Measurements from ENCODE around the gene AGAP1.

DNA sequence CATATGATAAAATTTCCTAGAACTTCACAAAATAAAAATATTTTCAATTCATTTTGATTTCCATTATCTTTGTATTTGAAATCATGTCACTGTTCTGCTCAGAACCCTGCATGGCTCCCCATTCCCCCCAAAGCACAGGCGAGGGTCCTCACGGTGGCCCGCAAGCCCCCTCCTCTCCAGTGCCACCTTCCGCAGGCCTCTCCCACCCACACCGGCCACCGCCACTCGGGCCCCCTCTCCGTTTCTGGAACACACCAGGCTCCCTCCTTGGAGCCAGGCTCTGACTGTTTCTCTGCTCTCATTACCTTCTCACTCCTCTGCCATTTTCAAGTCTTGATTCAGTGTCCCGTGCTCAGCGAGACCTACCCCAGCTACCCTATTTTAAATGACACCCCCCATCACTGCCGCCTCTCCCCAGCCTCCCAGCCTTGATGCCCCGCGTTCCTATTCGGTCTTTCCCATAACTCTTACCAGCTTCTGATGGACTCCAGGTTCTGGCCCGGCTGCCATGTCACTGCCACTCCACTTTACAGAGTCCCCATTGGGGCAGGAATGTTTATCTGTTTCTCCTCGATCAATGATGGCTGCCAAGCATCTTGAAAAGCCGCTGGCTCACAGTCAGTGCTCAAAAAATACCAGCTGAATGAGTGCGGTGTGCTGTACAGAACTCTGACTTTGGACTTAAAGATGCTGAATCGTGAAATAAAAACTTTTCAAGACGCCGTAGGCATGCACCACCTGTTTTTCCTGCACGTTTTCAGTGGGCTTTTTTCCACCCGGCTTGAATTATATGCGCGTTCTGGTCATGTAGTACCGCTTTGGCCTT, 473.3 kb downstream of the AGAP1 start:
- no peak for TF ChIP-seq EZH2 (IDR thresholded peaks at IDR 0.05; ENCODE audit: insufficient read depth, low read length)
- TF ChIP-seq, protein P1, sequence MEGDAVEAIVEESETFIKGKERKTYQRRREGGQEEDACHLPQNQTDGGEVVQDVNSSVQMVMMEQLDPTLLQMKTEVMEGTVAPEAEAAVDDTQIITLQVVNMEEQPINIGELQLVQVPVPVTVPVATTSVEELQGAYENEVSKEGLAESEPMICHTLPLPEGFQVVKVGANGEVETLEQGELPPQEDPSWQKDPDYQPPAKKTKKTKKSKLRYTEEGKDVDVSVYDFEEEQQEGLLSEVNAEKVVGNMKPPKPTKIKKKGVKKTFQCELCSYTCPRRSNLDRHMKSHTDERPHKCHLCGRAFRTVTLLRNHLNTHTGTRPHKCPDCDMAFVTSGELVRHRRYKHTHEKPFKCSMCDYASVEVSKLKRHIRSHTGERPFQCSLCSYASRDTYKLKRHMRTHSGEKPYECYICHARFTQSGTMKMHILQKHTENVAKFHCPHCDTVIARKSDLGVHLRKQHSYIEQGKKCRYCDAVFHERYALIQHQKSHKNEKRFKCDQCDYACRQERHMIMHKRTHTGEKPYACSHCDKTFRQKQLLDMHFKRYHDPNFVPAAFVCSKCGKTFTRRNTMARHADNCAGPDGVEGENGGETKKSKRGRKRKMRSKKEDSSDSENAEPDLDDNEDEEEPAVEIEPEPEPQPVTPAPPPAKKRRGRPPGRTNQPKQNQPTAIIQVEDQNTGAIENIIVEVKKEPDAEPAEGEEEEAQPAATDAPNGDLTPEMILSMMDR (IDR thresholded peaks at IDR 0.05; ENCODE audit: insufficient read depth, low read depth, low read length): no peak
